Neural progenitor cell (in vitro differentiated cells): Measurements from ENCODE around the gene MYRIP.

Source experiments
- CTCF ChIP-seq: fragments of 200-600 bp; sonication (generic); IDR thresholded peaks from 2 replicates; pipeline ENCODE4 v1.5.1; 2017; ENCODE audit warnings: antibody characterized with exemption, mild to moderate bottlenecking
- EZH2 ChIP-seq: fragments of 200-600 bp; sonication (generic); IDR thresholded peaks from 2 replicates; pipeline ENCODE4 v1.6.1; 2017; ENCODE audit warnings: antibody characterized with exemption, mild to moderate bottlenecking, moderate library complexity

- TF ChIP-seq CTCF (no peak), EZH2 (no peak)
These were observed 247.7 kb downstream of the MYRIP start for GRCh38 chr3:40057077-40057476.
